ENCODE results near the gene ARMC6.

ARMC6 gene

DNA sequence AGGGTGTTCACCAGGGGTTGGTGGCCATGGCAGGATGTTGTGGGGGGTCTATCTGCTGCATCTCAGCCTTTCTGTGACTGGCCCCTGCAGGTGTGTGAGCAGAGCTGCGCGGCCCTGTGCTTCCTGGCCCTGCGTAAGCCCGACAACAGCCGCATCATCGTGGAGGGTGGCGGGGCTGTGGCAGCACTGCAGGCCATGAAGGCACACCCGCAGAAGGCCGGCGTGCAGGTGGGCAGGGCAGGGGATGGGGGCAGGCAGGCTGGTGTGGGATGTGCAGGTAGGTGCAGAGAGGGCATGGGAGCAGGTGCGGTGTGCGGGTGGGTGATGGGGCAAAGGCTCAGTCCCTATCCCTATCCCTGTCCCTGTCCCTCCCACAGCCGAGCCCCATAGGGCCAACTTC is 22.3 kb downstream of the ARMC6 start:
- DNase-seq = no peak

DNA sequence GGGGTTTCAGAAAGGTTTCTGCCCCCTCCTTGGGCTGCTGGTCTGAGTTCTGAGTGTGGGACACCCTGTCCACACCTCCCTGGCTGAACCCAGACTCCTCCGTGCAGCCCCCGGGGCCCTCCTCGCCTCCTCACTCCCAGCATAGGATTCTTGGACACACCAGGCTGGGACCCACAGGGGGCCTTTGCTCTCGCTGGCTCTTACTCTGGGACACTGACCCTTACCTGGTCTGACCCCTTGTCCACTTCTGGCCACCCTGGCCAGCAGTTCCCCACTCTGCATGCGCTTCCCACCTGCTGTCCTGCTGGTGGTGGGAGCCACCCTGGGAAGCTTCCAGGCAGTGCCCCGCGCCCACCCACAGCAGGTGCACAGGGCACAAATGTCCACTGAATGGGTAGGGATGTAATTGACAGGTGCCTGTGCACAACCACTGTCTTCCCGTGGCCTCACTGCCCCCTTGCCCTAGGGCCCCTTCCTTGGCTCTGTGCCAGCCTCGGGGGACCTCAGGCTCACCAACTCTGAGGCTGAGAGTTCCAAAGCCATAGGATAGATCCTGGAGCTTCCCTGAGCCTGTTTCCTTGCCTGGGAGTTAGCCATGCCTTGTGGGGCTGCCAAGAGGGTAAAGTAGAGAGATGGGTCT is 23.4 kb downstream of the ARMC6 start:
- no peak for DNase-seq

DNA sequence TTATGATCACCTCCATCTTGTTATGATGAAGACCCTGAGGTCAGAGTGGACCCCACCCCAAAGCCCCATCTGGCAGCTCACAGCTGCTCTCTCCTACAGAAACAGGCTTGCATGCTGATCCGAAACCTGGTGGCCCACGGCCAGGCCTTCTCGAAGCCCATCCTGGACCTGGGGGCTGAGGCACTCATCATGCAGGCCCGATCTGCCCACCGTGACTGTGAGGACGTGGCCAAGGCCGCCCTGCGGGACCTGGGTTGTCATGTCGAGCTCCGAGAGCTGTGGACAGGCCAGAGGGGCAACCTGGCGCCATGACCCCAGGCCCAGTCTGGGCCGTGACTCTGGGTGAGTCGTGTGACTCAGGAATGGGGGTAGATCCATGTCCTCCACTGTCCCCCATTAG is 23.9 kb downstream of the ARMC6 start:
- DNase-seq = no peak

DNA sequence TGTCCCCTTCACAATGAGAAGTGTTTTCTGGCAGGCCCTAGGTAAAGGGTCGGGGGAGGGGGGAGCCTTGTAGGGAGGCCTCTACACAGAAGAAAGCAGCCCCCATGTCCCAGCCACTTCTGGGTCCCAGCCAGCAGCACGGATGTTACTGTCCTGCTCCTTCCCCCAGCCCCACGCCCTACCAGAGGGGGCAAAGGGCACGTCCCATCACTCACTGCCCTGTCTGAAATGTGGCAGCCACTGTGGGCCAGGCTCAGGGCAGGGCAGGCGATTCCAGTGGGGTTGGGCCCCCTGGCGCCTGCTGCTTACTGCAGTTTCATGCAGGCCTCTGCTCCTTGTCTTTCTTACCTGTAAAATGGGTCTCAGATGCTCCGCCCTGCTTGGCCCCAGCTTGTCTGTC is 24.3 kb downstream of the ARMC6 start:
- no peak for DNase-seq

DNA sequence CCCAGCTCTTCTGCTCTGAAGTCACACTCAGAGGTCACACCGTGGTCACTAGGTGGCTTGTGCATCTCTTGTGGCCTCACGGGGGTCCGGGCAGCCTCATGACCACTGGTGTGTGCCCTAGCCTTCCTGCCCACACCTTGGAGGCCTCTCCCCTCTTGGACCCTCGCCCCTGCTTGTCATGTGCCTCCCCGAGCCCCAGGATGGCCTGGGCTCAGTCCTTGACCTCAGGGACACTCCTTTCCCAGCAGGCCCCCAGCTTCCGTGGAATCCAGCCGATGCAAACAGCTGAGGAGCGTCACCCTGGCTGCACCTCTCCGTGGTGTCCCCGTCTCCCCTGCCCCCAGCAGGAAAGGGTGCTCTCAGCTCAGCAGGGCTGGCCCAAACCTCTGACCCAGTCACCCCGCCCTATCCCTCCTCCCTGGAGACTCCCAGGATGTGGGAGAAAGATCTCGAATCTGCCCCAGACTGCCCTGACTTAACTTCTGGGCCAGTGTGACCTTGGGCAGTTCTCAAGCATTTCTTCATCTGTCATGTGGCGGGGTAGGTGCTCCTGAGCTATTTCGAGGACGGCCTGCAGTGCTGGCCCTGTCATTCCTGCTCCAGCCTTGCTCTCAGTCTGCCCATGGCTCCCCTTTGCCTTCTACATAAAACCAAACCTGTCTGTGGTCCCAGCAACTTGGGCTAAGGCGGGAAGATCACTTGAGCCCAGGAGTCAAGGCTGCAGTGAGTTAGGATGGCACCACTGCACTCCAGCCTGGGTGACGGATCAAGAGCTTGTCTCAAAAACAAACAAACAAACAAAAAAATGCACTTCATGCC is 25.8 kb downstream of the ARMC6 start:
- no peak for DNase-seq

DNA sequence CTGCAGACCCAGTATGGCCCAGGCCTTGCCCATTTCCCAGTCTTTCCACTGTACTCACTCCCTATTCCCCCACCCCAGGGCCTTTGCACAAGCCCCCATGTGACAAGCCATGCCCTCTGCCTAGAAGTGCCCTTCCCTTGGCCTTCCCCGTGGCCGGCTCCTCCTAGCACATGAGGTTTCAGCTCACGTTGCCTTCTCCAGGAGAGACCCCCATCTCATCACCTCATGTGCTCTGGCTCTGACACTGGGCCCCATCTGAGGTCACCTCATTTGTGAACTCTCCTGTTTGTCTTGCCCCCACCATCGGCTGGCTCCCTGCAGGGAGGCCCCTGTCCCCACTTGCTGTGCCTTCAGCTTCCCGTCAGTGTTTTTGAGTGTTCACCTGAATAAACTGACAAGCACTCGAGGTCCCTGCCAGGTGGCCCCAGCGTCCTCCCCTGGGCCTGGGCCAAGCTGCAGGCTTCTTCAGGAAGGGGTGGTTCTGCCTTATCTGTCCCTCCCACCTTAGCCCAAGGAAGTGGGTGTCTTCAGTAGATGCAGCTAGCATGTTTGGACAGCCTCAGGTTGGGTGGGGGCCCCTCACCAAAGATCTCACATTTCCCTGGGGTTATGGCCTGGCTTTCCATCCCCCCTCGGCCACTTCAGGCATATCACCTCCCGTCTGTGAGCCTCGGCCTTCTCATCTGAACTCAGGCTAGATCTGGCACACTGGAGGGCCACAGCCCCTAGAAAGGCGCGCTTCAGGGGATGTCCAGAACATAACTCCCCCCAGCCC is 26.6 kb downstream of the ARMC6 start:
- no peak for DNase-seq

DNA sequence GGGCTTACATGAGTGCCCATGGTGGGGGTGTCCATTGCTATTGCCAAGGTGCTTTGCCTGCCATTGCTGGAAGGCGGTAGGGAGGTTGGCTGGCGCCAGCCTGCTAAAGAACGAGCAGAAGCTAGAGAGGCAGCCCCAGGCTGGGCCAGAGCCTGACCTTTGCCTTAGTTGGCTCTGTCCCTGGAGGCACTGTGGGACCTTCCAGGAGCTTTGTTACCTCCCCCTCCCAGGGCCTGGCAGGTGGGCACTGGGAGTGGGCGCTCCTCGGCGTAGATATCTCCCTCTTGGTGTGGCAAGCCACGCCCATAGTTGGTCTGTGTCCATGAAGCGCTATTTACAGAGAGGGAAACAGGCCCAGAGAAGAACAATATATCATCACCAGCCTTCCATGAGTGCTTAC is 28.1 kb downstream of the ARMC6 start:
- no peak for DNase-seq

DNA sequence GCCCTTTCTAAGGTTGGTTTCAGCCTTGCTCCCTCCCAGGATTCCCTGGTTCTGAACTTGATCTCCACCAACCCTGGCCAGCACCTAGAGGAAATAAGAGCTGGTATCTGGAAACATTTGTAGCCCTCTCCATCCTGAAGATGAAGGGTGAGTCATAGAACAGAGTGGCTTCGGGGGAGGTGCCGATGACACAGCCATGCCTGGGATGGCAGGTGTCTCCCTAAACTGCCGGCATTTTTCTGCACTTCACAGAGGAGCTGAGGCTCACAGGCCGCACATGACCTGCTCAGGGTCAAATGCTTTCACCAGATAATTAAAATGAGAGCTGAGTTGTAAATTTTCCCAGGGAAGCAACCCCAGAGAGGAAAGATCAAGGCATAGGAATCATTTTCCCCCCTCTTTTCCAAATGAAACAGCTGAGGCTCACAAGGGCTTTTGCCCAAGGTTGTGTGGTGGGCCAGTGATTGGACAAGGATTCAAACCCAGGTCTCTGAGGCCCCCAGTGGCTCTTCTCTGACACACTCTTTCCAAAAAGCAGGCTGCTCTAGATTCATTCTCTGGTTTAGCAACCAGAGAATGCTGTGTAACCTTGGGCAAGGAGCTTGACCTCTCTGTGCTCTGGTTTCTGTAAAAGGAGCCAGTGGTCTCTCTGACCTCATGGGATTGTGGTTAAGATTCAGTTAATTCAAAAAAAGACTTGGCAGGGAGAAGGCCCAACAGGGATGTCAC is 29.2 kb downstream of the ARMC6 start:
- no peak for DNase-seq

DNA sequence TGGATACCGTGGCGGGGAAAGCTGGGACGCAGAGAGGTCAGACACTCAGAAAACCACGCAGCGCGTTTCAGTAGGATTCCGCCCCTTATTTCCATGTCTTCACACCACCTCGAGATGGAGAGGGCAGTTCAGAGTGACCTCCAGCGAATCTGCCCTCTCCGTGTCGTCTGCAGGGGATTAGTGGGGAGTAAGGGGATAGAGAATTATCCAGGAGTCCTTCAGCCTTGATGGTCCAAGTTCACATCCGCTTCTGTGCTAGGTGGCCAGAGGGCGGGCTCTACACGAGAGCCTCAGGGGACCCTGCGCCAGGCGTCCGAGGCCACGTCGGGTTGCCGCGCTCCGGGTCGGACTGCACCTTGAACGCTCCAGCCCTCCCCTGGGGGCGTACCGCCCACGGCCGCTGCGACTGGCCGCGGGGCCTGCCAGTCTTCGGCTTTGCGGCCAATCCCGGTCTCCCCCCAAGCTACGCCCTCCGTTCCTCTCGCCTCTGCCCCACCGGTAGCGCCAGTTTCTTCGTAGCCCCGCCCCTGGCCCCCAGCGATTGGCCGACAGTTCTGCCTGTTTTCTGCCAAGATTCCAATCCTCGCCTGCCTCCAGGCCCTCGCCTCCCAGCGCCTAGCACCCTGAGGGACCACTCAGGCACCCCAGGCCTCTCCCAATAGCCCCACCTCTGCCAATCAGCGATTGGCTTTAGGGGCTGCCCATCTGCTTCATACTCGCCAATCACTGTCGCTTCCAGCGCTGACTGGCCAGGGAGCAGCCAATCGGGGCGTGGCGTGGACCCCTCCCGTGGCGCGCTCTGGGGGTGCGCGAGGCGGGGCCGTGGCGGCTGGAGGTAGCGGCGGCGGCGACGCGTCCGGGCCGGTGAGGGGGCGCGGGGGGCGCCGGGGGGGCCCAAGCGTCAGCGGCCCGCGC is 30.0 kb downstream of the ARMC6 start, which contains the start of gene SLC25A42:
TSS of gene SLC25A42 (plus strand) at position 812 of the 915 bp plus-strand sequence. CDS start 32,131 bp downstream, outside the sequence.
- DNase-seq = peak; percentile 99

DNA sequence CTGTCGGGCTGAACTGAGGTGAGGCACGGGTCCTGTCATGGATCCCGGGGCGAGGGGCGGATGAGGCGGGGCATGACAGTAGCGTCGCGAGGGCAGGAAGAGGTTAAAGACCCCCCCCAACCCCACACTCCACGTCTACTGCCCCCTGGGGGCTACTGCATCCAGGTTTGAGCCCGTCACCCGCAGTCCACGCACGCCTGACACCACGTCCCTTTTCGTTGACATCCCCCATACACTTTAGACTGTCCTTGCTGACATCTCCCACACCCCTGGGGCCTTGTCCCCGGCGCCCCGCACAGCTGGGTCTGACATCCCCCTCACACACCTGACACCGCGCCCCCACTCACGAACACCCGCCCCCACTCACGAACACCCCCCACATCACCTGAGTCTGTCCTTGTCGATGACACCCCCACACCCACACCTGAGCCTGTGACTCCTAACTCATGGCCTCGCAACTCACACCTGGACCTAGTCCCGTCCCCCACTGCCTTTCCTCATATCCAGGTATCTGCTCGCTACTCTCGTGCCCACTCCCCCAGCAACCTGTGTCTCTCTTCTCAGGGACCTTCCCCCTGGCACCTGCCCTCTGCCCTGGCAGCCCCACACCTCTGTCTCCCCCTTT is 30.8 kb downstream of the ARMC6 start:
- DNase-seq = no peak

DNA sequence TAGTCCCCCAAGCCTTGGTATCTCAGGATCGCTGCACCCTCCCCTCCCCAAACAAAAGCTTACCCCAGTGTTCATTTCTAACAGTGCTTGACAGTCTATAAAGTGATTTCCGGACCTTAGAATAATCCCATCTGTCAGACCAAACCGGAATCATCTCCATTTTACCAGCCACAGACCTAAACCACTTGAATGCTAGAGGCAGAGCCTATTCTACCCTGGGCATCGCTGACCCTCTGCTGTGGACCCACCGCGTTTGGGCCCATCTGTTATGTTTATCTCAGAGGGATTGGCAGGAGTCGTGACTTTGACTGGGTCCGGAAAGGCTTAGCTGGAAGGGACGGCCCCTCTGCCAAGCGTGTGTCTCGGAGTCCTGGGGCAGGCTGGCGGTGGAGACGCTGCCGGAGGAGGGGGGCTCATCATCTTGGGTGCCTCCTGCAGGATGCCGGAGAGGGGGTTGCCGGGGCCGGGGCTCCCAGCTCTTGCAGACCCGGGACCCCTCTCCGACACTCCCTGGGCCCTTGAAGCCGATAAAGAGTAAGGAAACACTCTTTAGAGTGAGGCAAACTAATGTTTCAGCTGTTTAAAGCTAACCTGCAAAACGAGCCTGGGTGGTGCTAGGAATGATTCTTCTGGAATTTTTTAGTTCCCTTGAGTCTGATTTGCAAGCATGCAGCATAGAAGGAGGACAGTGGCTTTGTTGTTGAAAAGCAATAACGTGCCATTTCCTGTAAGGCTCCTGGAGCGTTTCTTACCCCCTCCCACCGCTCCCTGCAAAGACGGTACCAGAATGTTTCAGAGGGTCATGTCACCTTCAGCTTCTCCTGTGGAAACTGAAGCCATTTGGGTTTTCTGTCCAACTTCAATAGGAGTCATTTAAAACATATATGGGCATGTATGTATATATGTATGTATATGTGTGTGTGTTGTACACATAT is 31.7 kb downstream of the ARMC6 start:
- no peak for DNase-seq

DNA sequence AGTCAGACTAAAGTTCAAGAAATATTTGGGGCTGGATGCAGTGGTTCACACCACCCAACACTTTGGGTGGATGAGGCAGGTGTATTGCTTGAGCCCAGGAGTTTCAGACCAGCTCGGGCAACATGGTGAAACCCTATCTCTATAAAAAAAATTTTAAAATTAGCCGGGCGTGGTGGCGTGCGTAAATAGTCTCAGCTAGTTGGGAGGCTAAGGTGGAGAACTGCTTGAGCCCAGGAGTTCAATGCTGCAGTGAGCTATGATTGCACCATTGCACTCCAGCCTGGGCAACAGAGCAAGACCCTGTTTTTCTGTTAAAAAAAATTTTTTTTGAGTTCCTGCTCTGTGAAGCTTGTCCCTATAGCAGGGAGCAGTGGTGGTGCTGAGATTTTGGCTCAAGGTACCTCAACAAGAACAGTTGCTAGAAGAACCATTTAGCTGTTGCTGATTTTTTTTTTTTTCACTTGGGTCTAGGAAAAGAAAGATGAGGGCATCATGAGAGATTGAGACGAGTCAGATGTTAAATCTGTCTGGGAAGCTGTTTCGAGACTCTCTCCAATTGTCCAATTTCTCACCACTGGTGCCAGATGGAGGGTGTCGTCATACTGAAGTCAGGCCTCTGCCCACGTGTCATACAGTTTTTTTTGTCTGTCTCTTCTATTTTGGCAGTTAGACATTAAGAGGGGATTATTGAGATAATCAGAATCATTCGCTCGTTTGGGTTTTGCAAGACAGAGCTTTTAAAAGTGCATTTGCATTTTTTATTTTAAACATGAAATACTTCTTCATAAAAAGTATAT is 34.1 kb downstream of the ARMC6 start:
- no peak for DNase-seq

DNA sequence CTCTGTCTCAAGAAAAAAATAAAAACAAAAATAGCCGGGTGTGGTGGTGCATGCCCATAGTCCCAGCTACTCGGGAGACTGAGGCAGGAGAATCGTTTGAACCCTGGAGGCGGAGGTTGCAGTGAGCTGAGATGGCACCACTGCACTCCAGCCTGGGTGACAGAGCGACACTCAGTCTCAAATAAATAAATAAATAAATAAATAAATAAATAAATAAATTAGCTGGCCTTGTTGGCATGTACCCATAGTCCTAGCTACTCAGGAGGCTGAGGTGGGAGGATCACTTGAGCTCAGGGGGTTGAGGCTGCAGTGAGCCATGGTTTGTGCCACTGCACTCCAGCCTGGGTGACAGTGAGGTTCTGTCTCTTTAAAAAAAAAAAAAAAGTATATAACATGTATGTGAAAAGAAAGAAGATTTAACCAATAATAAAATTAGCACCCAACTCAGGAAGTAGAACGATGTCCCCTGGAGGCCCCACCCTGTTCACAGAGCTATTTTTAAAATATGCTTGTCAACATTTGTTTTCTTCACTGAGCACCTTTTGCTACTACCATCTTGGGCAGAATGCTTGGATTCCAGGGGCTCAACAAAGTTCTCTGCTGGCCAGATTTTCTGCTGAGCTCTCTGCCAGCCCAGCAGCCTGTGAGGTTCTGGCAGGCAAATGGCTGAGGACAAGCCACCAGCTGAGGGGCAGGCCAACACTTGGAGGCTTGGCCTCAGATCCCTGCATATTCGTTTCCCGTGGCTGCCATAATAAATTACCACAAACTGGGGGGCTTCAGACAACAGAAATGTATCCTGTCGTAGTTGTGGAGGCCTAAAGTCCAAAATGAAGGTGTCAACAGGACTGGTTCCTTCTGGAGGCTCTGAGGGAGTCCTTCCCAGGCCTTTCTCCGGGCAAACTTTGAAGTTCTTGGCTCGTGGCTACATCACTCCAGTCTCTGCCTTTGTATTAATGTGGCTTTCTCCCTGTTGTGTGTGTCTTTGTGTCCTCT is 35.6 kb downstream of the ARMC6 start:
- DNase-seq = no peak

DNA sequence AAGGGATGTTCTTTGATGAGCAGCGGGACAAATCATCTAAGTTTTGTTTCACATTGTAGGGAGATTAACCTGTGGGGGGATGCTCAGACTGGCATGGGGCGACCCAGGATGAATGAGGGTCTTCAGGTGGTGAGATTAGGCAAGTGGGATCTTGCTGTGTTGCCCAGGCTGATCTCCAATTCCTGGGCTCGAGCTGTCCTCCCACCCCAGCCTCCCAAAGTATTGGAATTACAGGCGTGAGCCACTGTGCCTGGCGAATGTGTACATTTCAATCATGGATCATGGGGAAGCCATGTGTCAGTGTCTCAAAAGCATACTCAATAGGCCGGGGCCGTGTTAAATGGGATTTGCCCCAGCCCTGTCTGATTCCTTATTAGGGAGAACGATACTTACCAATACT is 38.5 kb downstream of the ARMC6 start:
- DNase-seq = no peak

DNA sequence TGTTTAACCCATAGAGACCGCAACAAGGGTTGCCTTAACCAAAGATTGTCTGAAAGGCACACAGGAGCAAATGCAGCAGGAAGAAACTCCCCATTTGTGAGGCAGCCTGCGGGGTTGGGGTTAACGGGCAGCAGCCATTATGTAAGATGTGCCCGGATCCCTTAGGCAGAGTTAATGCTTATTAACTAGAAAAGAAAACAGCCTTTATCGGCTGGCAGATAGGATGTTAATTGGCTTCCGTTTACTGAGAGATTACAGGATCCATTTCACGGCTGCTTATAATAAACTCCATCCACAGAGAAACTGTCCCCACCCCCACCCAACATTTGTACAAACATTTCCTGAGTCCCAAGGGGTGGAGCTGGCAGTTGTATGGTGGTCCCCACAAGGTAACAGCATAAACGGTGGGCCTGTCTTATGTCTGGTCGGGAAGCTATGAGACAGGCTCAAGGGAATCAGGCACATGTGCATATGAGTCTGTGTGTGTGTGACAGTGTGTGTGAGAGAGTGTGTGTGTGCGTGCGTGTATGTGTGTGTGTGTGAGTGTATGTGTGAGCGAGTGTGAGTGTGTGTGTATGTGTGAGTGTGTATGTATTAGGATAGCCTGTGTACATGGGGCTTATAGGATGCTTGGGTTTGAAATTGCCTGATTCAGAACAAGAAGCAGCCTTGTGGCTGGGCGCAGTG is 40.9 kb downstream of the ARMC6 start:
- no peak for DNase-seq

DNA sequence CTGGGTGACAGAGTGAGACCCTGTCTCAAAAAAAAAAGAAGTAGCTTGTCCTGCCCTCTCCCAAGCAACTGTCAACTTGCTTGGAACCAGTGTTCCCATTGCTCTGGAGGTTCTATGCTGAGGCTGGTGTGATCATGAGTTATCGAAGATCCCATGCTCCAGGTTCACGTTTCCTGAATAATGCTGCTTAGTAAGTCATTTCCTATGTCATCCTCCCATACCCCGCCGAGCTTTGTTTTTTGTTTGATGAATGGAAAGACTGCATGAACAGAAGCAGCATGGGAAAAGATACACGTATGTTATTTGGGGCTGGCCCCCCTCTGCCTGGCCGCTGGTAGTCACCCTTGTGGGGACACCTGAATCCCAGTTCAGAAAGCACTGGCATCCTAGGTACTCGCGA is 41.7 kb downstream of the ARMC6 start:
- no peak for DNase-seq

DNA sequence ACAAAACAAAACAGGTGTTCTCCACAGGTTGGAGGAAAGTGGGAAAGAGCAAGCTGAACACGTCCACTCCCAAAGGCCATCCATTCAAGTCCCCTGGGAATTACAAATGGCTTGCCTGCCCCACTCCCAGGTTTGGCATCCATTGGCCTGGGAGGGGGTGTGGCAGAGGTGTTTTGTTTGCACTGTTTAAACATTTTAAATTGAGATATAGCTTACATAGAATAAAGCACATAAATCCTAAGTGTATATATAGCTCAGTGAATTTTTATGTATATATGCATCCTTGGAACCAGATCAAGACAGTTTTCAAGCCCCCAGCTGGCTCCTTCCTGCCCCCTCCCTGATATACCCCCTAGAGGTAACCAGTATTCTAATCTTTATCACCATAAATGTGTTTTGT is 43.1 kb downstream of the ARMC6 start:
- no peak for DNase-seq

DNA sequence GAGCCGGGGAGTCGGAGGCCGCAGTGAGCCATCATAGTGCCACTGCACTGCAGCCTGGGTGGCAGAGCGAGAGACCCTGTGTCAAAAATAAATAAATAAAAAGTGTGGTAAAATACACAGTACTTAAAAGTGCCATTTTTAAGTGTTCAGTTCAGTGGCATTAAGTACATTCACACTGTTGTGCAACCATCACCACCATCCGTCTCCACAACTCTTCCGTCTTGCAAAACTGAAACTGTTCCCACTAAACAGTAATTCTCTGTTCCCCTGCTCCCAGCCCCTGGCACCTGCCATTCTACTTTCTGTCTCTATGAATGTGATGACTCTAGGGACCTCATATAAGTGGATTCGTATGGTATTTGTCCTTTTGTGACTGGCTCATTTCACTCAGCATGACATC is 43.7 kb downstream of the ARMC6 start:
- no peak for DNase-seq
